ENCODE results near the gene FTL.

Gene FTL

DNA sequence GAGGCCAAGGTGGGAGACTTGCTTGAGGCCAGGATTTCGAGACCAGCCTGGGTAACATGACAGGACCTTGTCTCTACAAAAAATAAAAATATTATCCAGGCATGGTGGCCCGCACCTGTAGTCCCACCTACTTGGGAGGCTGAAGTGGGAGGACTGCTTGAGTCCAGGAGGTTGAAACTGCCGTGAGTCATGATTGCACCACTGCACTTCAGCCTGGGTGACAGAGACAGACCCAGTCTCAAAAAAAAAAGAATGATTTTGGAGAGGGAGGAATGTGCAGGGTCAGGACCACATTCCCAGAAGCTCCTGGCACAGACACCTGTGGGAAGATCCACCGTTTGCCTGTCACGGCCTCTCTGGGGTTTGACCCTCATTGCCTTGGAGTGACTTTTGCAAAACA, 19.7 kb upstream of the FTL start:
- in situ Hi-C loops (cut with MboI; ENCODE audit: low sequenced_read_pairs), result no loop called here

DNA sequence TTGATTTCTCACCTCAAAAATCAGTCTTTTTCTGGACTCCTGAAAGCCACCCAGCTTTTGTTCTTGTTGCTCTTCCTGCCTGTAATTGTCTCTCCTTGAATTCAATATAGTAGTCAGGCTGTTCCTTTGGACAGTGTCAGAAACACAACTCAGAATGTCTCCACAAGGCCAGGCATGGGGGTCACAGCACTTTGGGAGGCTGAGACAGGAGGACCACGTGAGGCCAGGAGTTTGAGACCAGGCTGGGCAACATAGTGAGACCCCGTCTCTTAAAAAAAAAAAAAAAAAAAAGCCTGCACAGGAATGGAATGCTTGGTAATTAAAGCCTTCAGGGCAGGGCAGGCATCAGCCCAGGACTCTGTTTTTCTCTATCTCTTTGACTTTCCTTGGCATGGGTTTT, 19.3 kb upstream of the FTL start:
- in situ Hi-C loops (cut with MboI; ENCODE audit: low sequenced_read_pairs), result no loop called here

DNA sequence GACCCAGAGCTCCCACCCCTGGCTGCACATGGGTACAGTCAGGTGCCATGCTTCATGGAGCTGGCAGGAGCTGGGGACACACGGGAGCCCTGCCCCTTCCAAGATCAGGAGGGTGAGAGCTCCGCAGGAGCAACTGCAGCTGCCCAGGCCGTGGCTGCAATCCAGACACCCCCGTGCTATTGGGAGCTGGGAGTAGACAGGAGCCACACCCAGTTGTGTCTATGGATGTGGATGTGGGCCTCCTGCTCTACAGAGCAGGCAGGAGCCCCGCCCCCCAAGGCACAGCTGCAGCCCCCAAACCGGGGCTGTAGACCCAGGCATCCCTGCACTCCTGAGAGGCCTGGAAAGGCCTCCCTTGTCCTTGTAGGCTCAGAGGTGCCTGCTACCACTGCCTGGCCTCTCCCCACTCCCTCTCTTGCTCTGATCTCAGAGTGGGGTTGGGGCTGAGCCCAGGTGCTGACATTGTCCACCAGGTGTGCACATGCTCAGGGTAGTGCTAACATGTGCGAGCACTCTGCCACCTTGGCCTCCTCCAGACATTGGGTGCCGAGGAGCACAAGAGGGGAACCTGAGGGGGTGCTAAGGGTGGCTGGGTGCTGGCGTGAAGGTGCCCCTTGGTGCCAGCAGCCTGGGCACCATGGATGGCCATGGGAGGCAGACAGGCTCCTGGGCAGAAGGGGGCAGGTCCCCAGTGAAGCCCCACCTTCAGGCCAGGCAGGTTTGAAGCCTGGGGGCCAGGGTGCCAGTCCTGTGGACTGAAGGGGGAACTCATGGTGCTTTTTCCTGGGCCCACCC, 18.4 kb upstream of the FTL start:
- in situ Hi-C loops (cut with MboI; ENCODE audit: low sequenced_read_pairs), result no loop called here

DNA sequence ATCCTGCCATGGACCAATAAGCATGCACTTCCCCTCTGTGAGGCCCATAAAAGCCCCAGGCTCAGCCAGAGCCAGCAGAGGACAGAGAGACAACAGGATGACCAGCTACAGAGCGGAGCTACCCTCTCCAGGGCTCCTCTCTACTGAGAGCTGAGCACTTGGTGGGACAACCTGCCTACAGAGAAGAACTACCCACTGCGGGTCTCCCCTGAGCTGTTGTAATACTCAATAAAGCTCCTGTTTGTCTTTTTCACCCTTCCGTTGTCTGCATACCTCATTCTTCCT, 17.9 kb upstream of the FTL start:
- in situ Hi-C loops (cut with MboI; ENCODE audit: low sequenced_read_pairs), result no loop called here

DNA sequence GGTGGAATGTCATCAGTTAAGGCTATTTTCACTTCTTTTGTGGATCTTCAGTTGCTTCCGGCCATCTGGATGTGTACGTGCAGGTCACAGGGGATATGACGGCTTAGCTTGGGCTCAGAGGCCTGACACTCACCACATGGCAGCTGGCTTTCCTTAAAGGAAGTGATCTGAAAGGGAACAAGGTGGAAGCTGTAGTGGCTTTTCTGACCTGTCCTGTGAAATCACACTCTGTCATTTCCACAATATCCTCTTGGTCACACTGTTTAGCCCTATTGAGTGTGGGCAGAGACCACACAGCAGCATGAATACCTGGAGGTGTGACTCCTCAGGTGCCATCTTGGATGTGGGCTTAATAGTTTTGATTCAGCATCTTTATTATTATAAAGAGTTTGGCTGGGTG, 14.9 kb upstream of the FTL start:
- in situ Hi-C loops (cut with MboI; ENCODE audit: low sequenced_read_pairs), result no loop called here

DNA sequence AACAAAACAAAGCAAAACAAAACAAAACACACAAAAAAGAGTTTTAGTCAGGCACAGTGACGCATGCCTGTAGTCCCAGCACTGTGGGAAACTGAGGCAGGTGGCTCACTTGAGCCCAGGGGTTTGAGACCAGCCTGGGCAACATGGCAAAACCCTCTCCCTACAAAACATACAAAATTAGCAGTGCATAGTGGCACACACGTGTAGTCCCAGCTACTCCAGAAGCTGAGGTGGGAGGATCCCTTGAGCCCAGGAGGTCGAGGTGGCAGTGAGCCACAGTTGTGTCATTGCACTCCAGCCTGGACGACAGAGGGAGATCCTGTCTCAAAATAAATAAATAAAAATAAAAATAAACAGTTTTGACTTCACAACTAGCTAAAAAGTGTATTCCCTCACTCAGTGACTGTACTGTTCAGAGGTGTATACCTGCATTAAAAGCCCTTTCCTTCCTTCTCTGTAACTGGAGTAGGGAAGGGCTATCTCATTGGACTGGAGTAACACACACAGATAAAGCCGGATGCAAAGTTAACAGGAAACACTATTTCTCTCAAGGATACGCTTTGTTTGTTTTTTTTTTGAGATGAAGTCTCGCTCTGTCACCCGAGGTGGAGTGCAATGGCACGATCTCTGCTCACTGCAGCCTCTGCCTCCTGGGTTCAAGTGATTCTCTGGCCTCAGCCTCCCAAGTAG, 14.1 kb upstream of the FTL start:
- in situ Hi-C loops (cut with MboI; ENCODE audit: low sequenced_read_pairs), result no loop called here

DNA sequence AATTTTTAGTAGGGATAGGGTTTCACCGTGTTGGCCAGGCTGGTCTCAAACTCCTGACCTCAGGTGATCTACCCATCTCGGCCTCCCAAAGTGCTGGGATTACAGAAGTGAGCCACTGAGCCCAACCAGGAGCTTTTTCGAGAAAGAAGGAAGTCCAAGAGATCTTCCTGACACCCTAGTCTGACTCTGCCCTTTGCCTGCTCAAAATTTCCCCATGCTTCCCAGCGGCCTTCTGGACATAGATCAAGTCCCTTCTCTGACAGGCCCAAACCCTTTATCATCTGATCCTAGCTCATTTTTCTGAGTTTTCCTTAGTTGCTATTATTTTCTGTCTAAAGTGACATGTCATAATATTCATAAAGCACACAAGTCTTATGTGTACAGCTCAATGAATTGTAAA, 12.0 kb upstream of the FTL start:
- in situ Hi-C loops (cut with MboI; ENCODE audit: low sequenced_read_pairs), result no loop called here

DNA sequence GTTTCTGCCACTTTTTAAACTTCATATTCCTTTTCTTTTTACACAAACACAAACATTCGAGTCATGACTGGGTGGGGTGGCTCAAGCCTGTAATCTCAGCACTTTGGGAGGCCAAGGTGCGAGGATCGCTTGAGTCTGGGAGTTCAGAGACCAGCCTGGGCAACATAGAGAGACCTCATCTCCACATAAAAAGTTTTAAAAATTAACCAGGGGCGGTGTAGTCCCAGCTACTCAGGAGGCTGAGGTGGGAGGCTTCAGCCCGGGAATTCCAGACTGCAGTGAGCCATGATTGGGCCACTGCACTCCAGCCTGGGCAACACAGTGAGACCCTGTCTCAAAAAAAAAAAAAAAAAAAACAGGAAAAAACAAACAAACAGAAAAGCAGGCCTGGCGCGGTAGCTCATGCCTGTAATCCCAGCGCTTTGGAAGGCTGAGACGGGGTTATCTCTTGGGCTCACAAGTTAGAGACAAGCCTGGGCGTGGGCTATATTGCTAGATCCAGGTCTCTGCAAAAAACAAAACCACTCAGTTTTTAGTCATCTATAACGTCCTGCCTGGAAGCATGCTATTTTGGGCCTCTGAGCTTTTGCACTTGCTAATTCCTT, 11.0 kb upstream of the FTL start:
- in situ Hi-C loops (cut with MboI; ENCODE audit: low sequenced_read_pairs), result no loop called here

DNA sequence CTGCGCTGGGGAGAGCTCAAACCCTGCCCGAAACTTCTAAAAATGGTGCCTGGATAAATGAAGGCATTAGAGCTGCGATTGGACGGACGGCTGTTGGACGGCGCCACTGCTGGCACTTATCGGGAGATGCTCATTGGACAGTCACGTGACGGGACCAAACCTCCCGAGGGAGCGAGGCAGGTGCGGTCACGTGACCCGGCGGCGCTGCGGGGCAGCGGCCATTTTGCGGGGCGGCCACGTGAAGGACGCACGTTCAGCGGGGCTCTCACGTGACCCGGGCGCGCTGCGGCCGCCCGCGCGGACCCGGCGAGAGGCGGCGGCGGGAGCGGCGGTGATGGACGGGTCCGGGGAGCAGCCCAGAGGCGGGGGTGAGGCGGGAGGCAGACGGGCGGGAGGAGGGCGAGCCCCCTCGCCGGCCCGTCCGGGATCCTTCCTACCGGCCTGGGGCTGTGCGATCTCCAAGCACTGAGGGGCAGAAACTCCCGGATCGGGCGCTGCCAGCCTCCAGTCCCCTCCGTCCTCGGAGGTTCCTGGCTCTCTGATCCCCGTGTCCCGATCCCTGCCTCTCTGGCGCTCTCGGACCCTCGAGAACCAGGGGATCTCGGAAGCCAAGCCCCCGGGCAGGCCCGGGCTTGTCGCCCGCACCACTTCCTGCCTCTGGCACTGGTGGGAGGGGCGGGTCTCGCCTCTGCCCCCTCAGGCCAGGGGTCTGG, 10.4 kb upstream of the FTL start, which contains the start of gene BAX:
BAX (plus strand) TSS at position 281 of the 713 bp plus-strand sequence; CDS start at position 335, 54 bp downstream.
- in situ Hi-C loops (cut with MboI; ENCODE audit: low sequenced_read_pairs), result no loop called here

DNA sequence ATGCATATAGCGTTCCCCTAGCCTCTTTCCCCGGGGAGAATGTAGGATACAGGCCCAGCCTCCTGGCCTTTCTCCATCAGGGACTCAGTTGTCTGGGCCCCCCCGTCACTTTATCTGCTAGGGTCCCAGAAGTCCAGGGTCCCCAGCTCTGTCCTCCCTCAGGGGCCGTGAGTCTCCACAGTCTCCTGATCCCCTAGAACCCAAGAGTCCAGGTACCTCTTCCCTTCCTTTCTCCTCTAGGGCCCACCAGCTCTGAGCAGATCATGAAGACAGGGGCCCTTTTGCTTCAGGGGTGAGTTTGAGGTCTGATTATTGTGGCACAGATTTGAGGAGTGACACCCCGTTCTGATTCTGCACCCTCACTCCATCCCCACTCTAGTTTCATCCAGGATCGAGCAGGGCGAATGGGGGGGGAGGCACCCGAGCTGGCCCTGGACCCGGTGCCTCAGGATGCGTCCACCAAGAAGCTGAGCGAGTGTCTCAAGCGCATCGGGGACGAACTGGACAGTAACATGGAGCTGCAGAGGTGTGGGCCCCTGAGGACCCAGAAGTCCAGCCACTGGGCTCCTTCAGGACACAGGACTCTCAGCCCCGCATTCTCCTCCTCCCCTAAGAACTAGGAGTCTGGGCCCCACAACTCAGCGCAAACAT, 9.7 kb upstream of the FTL start:
- in situ Hi-C loops (cut with MboI; ENCODE audit: low sequenced_read_pairs), result no loop called here

DNA sequence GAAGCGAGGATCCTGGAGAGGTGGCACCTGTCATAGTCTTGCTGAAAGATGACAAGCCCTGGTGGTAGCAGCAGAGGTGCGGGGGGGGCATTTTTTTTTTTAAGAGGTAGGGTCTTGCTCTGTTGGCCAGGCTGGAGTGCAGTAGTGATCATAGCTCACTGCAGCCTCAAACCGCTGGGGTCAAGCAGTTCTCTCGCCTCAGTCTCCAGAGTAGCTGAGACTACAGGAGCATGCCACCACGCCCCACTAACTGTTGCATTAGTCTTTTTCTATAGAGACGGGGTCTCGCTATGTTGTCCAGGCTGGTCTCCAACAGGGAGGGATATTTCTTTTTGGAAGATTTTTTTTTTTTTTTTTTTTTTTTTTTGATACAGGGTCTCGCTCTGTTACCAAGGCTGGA, 7.1 kb upstream of the FTL start:
- in situ Hi-C loops (cut with MboI; ENCODE audit: low sequenced_read_pairs), result no loop called here

DNA sequence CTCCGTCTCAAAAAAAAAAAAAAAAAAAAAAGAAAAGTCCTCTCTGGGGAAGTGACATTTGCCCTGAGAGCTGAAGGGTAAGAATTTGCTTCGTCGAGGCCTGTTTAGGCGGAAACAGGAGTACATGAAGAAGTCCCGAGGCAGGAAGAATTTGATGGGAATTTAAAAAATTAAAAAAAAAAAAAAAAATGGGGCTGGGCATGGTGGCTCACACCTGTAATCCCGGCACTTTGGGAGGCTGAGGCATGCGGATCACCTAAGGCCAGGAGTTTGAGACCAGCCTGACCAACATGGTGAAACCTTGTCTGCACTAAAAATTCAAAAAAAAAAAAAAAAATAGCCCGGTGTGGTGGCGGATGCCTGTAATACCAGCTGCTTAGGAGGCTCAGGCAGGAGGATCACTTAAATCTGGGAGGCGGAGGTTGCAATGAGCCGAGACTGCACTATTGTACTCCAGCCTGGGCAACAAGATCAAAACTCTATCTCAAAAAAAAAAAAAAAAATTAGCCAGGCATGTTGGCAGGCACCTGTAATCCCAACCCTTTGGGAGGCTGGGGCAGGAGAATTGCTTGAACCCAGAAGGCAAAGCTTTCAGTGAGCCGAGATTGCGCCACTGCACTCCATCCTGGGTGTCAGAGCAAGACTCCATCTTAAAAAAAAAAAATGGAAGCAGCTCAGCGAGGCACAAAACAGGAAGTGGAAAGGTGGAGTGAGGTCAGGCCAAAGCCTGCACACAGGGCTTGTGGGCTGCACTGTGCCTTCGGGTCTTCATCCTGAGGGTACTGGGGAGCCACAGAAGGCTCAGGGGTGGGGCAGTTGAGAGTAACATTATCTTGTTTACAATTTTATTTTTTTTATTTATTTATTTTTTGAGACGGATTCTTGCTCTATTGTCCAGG, 5.5 kb upstream of the FTL start:
- in situ Hi-C loops (cut with MboI; ENCODE audit: low sequenced_read_pairs), result no loop called here

DNA sequence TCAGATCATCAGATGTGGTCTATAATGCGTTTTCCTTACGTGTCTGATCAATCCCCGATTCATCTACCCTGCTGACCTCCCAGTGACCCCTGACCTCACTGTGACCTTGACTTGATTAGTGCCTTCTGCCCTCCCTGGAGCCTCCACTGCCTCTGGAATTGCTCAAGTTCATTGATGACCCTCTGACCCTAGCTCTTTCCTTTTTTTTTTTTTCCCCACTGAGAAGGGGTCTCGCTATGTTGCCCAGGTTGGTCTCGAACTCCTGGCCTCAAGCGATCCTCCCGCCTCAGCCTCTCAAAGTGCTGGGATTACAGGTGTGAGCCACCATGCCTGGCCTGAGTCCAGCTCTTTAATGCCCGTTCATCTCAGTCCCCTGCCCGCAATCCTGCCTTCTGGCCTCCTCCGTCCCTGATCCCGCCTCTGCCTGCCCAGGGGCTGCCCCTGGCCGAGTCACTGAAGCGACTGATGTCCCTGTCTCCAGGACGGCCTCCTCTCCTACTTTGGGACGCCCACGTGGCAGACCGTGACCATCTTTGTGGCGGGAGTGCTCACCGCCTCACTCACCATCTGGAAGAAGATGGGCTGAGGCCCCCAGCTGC, 4.0 kb upstream of the FTL start:
- in situ Hi-C loops (cut with MboI; ENCODE audit: low sequenced_read_pairs), result no loop called here

DNA sequence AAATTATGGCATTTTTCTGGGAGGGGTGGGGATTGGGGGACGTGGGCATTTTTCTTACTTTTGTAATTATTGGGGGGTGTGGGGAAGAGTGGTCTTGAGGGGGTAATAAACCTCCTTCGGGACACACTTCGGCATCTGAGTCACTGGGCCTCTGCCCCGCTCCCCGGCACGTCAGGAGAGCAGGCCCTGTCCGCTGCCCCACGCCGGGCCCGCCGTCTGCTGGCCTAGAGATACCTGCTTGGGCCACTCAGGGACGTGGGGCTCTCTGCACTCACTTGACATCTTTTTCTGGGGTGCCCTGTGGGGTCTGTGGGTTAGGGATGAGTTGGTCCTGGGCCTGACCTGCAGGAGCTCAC, 3.5 kb upstream of the FTL start:
- in situ Hi-C loops (cut with MboI; ENCODE audit: low sequenced_read_pairs), result no loop called here

DNA sequence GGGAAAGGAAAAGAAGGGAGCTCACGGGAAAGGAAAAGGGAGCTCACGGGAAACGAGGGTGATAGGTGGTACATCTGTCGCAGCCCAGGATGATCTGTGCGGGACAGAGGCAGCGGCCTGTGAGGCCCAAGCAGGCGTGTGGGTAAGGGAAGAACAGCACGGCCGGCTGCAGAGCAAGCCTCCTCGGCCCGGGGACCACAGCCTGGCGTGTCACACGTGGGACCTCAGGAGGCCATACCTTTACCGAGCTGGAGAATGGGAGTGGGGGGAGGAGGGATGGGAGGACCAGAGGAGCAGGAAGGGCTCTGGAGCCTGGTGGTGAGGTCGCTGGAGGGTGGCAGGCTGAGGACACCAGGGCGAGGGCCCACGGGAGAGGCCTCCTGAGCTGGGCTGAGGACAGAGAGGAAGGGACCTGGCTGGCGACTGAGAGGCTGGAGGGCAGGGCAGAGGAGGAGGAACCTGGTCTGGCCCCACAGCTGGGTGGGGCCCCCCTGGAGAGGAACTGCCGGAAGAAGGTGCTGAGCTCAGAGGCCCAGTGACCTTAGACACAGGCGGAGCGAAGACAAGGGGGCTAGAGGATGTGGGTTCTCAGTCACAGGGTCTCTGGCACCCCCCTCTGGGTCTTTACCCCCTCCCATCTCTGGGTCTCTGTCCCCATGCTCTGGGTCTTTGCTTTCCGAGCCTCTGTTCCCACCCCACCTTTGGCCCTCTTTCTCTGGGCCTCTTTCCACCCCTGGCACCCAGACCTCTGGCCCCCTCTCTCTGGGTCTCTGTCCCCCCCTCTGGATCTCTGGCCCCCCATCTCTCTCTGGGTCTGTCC, 2.9 kb upstream of the FTL start:
- in situ Hi-C loops (cut with MboI; ENCODE audit: low sequenced_read_pairs), result no loop called here

DNA sequence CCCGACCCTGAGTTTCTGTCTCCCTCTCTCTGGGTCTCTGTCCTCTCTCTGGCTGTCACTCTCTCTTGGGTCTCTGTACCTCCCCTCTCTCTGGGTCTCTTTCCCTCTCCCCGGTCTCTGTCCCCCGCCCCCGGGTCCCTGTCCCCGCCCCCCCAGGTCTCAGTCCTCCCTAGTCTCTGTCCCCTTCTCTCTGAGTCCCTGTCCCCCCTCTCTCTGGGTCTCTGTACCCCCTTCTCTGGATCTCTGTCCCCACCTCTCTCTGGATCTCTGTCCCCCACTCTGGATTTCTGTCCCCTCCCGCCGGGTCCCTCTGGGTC, 2.3 kb upstream of the FTL start:
- in situ Hi-C loops (cut with MboI; ENCODE audit: low sequenced_read_pairs), result no loop called here

DNA sequence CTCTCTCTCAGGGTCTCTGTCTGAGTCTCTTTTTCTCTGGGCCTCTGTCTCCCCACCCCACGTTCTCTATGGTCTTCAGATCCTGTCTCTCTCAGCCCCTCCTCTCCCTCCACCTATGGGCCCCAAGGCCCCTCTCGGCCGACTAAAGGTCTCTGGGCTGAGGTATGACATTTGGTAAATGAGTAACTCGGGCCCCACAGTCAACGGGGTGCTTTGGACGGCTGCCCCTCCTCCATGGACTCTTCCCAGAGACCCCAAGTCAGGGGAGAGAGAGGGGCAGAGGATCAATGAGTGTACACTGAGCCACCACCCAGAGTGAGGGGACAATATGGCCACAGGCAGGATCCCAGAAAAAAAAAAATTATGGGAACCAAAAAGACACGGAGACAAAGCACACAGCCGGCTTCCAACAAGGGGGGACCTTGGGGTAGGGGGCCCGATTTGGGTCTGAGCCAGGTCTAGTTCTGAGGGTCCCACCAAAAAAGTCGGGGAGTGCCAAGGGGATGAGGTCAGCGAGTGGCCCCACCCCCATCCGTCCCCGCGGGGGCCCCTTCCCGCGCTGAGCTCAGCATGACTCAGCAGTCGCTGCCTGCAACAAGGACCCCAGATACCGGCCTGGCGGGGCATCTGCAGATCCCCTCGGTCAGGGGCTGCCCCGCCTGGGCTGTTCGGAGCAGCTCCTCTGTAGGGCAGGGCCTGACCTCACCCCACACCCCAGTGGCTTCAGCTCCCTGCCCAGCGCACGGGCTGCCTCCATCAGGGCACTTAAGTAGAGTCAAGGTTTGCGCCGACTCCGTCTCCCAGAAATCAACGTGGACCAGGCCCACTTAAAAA, 1.5 kb upstream of the FTL start:
- in situ Hi-C loops (cut with MboI; ENCODE audit: low sequenced_read_pairs), result no loop called here

Data from HL-60/S4 (cell line).